Inflammatory macrophage treated with lipopolysaccharide for 4 hours (primary cell): ENCODE results near the gene SERPINA9.

Experiments
- DNase-seq: peaks from one replicate; pipeline ENCODE4 v3.0.0-alpha.2; 2020

The SERPINA9 gene

GRCh38 chr14:94421316-94421715 is 54.7 kb downstream of the SERPINA9 start:
- peak; percentile 25 for DNase-seq

- peak; percentile 29 for DNase-seq
Measured at GRCh38 chr14:94417497-94418205, 58.3 kb downstream of the SERPINA9 start.
